ENCODE measurements around the gene PIK3R5.

PIK3R5 gene

DNA sequence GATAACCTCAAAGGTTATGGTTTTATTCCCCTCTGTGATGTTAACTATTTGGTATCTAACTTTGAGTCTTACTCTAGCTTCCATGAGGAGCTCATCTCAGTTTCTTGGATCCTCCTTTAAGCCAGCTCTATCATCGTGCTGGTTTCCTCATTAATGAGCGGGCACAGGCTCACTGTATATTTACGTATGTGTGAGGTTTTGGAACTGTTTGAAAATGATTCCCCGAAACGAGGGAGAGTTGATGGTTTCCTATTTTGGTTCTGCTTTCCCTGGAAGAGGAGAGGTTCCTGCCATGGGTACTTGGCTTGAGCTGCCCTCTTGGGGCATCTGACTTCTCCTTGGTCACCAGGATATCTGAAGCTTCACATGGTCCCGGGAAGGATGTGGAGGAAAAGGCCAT, 65.3 kb downstream of the PIK3R5 start:
- DNase-seq (ENCODE audit: low read depth in 2 of 2, low spot score in 1 of 2): no peak

DNA sequence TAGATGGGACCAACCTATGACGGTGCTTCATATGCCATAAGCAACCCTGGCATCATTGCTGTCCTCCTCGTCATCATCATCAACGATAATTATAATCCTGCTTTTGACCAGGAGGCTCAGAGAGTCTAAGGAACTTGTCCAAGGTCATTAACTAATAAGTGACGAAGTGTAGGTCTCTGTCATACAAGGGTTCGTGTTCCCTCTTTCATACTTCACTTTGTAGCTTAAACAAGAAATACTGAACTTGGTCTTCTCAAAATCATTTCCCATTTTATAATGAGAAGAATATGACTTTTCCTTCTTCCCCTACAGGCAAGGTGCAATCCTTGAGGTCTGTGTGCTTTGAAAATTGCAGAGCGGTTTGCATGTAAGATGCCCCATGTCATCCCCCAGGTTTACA, 66.9 kb downstream of the PIK3R5 start:
- DNase-seq (ENCODE audit: low read depth in 2 of 2, low spot score in 1 of 2): no peak

DNA sequence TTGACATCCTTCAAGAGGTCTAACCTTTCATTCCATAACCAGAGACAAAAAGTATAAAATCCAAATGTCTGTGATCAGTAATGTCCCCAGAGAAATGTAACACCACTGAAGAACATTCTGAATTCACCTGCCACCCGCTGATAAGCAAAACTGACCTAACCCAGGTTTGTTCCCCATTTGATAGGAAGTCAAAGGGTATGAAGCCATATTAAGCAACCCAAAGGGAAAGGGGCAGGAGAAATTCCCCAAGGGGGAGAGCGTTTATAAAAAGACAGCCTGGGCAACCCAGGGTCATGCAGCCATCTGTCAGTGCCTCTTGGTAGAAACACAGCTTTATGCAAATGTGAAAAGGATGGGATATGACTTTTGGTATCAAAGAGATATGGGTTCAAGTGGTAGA, 67.4 kb downstream of the PIK3R5 start:
- DNase-seq (ENCODE audit: low read depth in 2 of 2, low spot score in 1 of 2): no peak

DNA sequence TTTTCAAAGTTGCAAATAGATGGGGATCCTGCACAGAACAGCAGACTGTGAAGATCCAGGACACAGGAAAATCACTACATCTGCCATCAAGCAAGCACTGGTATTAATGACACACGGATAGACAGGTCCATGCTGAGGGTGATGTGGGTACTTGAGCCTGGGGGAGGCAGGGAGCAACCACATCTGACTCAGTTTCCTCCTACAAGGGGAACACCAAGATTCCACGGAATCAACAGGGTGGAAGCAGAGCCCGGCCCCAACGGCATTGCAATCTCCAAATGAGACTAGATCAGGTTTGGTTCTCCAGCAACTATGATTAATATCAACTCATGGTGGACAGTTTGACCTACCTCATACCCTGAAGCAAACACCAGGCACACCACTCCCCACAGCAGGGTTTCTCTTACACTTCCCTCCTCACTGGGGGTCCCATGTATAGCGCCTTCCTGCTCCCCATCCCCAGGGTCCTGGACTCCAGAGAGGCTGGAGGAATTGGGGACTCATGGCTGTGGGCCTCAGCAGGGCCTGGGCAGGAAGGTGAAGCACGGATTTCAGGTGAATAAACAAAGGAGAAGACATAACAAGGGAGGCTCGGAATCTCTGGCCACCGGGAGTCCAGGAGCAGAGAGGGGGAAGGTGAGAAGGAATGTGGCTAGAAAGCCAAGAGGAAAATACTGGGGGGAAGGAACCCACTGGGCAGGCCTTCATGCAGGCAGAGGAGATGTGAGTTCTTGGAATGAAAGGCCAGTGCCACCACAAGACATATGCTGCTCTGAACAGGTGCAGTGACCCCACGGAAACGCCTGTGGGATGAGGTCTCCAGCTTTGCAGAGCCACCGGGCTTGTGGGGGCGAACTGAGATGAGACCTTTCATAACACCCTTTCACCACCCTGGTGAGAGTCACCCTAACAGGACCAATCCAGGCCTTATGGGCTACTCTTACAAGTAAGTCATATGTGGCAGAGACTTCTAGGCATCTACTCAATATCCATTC, 68.6 kb downstream of the PIK3R5 start:
- DNase-seq (ENCODE audit: low read depth in 2 of 2, low spot score in 1 of 2): no peak

DNA sequence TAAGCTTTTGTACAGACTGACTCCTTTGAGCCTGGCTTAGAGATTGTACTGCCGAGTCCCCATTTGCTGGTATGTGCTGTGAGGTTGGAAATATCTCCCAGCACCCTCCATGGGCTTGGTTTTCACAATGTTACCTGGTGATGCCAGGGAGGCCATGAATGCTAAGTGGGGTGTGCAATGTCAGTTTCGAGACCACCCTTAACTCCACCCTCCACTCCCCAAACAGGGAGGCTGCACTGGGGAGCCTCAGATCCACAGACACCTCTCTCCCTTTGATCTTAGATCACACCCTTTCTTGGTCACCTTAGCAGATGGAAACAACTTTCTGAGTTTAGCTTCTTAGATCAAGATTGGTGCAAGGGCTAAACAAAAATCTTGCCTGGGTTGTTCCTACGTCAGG, 69.4 kb downstream of the PIK3R5 start:
- DNase-seq (ENCODE audit: low read depth in 2 of 2, low spot score in 1 of 2): no peak

DNA sequence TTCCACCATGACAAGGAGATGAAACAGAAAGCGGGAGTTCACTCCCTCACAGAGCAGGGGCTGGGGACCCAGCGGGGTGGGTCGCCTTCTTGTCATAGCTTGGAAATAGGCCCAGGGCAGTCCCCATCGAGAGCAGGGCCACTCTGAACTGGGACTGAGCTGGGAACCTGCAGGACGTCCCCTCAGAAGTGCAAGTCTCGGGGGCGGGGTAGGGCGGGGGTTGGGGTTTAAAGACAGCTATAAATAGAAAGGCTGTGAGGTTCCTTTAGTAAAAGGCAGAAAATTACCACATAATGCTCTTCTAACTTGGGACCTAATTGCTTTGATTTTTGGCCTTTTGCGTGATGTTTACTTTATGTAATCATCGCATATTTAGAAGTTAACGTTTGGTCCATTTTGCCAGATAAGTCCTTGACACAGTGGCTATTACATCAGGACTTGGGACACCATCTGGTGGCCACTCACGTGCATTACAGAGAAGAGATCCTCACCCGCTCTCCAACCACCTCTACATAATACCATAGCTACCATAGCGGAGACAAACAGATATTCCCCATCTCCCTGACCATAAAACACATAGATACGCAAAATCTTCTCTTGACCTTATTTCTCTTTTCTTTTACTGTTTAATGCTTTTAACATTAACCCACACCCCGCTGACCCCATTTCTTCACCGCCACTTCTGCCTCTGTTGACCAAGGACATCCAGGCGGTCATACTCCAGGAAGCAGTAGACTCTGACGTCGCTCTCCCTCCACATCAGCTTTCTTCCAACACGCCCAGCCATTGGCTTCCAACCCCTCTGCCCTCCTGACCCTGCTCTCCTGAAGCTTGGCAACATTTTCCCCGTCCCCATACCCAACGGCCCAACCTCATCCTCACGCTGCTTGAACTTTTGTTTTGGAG, 70.6 kb downstream of the PIK3R5 start:
- no peak for DNase-seq (ENCODE audit: low read depth in 2 of 2, low spot score in 1 of 2)

DNA sequence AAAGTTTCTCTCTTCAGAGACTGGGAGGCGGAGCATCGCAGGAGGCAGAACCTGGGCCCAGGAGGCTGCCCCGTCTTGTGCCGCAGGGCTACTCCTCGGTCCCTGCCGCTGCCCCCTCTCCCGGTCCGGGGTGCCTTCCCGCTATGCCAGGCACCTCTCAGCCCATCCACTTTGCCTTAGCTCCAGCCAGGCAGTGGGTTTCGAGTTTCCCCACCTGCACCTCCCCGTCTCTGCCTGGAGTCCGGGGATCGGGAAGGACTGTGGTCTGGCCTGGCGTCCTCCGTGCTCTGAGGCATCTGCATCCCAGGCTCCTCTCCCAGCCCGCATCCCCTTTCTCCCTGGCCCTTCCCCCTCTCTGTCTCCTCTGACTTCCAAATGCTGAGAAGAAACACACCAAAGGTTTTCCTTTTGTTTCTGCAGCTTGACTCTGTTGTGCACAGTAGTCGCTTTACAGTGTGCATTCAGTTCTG, 71.3 kb downstream of the PIK3R5 start:
- DNase-seq (ENCODE audit: low read depth in 2 of 2, low spot score in 1 of 2): no peak

DNA sequence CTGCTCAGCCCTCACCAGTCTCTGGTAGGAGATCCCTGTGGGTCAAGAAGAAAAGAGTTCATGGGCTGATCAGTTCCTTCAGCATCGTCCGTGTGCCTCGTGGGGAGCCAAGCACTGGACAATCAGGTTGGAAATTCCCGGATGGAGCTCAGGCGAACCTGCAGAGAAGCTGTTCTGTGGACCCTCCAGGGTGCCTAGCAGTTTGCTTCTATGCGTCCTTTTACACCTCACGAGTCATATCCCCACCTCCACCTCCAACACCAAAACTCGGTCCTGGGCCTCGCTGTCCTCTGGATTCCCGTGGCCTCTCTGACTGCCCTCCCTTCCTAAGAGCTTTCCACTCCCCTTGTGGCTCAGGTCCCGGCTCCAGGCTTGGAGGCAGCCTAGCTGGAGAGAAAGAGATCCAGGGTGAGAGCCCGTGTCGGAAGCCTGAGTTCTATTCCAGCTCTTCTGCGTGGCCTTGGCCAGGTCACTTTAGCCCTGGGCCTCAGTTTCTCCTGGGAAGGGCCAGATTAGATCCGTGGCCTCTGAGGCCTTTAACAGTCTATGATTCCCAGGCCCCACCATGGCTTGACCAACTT, 71.8 kb downstream of the PIK3R5 start:
- DNase-seq (ENCODE audit: low read depth in 2 of 2, low spot score in 1 of 2): no peak

DNA sequence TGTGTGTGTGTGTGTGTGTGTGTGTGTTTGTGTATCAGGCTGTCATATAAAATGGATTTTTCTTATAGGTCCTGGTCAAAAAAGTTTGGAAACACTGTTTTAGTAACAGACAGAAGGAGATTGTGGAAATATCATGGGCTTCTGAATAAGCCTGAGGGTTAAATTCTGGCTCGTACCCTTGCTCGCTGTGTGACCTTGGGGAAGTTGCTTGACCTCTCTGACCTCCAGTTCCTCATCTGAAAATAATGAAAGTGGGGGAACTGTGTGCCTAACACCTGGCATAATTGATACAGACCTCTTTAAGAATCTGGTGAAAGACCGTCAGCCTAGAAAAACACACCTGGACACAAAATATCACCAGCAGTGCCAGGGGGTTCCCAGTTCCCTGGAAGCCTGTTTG, 72.4 kb downstream of the PIK3R5 start:
- DNase-seq (ENCODE audit: low read depth in 2 of 2, low spot score in 1 of 2): no peak

DNA sequence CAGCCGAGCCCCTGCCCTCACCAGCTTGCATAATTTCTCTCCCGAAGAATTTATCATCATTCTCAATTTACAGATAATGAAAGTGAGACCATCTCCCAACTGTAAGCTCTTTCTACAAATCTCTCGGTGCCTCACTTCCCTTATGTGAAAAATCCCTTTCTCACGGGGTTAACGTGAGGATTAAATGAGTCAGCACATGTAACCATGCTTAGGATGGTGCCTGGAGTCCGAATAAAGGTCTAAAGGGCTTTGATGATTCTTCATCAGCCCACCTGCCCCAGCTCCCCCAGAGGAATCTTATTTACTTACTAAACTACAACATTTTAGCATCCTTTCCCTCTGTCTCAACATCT, 73.2 kb downstream of the PIK3R5 start:
- no peak for DNase-seq (ENCODE audit: low read depth in 2 of 2, low spot score in 1 of 2)

DNA sequence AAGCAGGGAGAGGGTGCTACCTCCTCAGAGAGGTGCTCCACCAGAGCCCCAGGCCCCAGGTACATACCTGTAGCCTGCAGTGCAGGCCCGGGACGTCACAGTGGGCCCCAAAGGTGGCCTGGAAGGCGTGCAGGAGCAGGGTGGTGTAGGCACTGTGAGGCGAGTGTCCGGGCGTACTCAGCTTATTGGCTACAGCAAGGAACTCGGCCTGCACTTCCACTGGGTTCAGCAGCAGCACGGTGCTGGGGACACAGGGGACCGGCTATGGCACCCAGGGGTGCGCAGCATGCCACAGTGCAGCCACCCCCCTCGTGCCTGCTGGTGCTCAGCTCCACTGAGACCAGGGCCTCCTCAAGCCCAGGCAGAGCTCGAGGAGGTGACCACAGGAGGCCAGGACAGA, 74.8 kb downstream of the PIK3R5 start:
- no peak for DNase-seq (ENCODE audit: low read depth in 2 of 2, low spot score in 1 of 2)

DNA sequence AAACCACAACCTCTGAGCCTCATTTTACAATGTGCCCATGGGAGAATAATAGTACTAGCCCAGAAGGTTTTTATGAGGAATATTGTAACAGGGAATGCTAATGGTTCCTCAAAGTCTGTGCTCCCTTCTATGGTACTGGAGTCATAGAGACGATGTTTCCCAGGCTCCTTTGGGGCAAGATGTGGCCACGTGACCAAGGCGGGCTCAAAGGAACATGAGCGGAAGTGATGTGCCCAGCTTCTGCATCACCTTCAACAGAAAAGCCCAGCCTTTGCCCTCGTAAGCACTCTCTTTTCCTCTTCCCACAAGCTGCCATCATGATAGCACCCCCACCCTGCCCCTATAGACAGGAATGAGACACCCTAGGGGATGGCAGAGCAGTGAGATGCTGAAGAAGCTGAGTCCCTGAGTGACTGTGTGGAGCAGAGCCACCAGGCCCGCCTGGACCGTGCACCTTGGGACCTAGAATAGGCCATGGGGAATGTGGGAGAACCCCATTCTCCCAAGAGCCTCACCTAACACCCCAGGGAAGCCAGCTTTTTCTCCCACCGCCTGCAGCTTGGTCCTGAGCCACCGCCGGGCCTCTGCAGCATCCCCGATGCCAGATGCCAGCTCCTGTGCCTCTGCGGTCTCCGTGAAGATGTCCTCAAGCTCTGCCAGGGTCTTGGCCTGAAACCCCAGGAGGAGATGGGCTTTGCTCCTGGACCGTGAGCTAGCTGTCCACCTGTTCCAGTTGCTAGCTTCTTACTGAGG, 75.9 kb downstream of the PIK3R5 start:
- no peak for DNase-seq (ENCODE audit: low read depth in 2 of 2, low spot score in 1 of 2)

DNA sequence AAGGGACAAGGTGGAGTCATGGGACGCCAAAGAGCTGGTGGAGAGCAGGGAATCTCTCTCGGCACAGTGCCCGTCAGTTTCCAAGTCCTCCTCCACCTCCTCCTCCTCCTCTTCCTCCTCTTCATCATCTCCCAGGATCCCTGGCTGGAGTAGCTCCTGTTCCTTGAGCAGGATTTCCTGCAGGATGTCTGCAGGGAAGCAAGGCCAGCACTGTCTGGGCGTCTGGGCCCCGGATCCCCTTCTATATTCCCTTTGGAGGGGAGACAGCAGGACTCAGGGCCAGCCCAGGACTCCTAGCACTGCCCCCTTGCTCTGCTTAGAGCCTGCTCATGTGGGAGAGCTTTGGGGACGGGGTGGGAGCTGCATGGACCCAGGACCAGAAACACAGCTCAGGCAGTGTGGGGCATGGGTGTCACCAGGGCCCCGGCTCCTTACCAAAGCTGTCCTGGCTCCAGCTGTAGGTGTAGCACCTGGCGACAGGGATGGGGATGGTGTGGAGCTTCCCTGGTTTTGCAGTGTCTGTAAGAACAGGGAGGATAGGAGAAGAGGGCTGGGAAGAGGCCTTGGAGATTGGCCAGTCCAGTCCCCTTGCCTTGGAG, 76.7 kb downstream of the PIK3R5 start:
- DNase-seq (ENCODE audit: low read depth in 2 of 2, low spot score in 1 of 2): no peak

DNA sequence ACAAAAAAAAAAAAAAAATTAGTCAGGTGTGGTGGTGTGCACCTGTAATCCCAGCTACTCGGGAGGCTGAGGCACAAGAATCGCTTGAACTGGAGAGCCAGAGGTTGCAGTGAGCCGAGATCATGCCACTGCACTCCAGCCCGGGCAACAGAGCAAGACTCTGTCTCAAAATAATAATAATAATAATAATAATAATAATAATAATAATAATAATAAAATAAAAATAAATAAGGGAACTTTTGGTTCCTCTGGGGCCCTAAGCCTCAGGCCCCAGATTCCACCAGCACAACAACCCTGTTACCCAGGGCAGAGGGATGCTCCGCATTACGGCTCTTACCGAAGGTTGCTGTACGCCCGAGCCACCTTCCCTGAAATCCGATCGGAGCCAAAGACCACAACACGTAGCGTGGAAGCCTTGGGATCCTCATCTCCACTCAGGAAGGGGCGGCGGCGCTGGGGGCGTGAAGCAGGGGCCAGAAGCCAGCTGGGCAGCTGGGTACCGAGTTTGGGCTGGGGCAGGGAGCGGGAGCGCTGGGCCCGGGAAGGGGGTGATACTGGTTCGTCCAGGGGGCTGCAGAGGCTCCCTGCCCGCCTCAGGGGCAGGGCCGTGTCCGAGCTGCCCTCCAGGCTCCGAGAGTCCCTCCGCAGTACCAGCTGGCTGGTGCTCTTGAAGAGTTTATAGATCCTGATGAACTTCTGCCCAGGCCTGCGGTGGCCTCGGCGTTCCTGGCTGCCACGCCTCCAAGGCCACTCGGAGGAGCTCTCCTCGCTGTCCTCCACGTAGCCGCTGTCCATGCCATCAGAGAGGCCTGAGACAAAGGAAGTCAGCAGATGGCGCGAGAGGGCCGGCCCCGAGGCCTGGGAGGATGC, 77.4 kb downstream of the PIK3R5 start:
- DNase-seq (ENCODE audit: low read depth in 2 of 2, low spot score in 1 of 2): no peak

DNA sequence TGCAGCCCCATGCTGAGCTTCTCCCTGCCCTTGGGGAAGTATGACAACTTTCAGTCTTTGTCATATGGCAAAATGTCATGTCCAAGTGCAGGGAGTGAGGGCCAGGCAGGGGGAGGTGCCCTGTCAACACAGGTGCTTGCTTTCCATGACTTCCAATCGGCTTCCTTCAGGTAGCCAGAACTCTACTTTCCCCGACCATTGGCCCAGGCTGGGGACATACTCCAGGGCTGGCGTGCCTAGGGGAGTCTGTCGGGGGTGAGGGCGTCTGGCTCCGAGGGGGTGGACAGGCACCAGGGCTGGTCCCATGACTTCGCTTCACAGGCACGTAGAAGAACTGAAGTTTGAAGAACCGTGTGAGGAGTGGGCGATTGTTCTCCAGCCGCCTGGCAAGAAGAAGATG, 78.2 kb downstream of the PIK3R5 start:
- no peak for DNase-seq (ENCODE audit: low read depth in 2 of 2, low spot score in 1 of 2)

DNA sequence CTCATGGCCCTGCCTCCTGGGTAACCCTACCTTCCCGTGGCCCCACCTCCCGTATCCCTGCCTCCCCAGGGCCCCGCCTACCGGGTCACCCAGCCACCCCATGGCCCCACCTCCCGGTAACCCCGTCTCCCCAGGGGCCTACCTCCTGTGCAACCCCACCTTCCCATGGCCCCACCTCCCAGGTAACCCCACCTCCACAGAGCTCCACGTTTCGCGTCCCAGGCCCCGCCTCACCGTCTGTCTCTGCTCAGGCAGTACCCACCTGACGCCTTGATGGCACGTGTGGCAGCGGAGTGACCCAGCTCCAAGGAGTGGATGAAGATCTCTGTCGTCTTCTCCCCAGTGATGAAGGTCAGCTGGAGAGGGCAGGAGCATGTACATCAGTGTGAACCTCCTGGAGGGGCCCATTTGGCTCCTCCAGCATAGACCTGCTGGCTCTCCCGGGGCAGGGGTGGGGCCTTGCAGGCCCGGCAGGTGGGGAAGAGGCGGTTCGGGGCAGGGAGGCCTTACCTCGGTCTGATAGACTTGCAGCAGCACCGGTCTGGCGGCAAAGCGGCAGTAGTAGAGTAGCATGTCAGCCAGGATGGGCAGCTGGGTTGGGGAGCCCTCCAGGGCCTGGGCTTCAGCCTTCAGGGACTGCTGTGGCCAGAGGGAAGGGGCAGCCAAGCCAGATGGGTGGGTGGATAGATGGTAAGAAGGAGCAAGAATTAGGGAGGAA, 79.4 kb downstream of the PIK3R5 start:
- no peak for DNase-seq (ENCODE audit: low read depth in 2 of 2, low spot score in 1 of 2)

DNA sequence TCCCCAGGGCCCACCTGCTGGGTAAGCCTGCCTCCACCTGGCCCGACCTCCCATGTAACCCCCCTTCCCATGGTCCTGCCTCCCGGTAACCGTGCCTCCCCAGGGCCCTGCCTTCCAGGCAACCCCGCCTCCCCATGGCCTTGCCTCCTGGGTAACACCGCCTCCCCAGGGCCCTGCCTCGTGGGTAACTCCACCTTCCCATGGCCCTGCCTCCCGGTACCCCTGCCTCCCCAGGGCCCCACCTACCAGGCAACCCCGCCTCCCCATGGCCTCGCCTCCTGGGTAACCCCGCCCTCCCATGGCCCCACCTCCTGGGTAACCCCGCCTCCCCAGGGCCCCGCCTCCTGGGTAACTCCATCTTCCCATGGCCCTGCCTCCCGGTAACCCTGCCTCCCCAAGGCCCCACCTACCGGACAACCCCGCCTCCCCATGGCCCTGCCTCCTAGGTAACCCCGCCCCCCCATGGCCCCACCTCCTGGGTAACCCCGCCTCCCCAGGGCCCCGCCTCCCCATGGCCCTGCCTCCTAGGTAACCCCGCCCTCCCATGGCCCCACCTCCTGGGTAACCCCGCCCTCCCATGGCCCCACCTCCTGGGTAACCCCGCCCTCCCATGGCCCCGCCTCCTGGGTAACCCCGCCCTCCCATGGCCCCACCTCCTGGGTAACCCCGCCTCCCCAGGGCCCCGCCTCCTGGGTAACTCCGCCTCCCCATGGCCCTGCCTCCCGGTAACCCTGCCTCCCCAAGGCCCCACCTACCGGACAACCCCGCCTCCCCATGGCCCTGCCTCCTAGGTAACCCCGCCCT, 80.1 kb downstream of the PIK3R5 start:
- peak in 1 of 2 donors; percentile 53 for DNase-seq (ENCODE audit: low read depth in 2 of 2, low spot score in 1 of 2)

Data from stimulated activated CD8-positive, alpha-beta memory T cell treated with anti-CD3 and anti-CD28 coated beads, Interleukin-4, amount 100 ng/mL, for 1 hour (primary cell).